PFSK-1 (cell line): ENCODE measurements around the gene BAZ2B.

Experiments used
- FOXP2 ChIP-seq: optimal IDR thresholded peaks from 2 replicates; pipeline ENCODE3; 2011; ENCODE audit warnings: borderline replicate concordance, control low read depth, inconsistent platforms; ENCODE audit not compliant: insufficient read depth; ENCODE audit errors: extremely low read length, extremely low read depth
- POLR2AphosphoS5 ChIP-seq: IDR thresholded peaks from 2 replicates; pipeline ENCODE4 v1.6.1; 2012; ENCODE audit warnings: low read depth, mild to moderate bottlenecking, control low read depth, low read length, moderate library complexity
- SIN3A ChIP-seq: IDR thresholded peaks from 2 replicates; pipeline ENCODE4 v1.6.1; 2012; ENCODE audit warnings: mild to moderate bottlenecking, low read length, moderate library complexity, borderline replicate concordance; ENCODE audit not compliant: insufficient read depth
- TAF1 ChIP-seq: IDR thresholded peaks from 2 replicates; pipeline ENCODE4 v1.6.1; 2012; ENCODE audit warnings: low read length, control low read depth, borderline replicate concordance; ENCODE audit not compliant: insufficient read depth
- TF ChIP-seq, protein P1 (sequence below), 2 experiments: IDR thresholded peaks; 2 replicates each; pipeline versions ENCODE4 v1.6.1 to v1.8.0; 2011 to 2012; ENCODE audit warnings: low read depth in 2 of 2, low read length in 2 of 2, control low read depth in 1 of 2, inconsistent platforms in 1 of 2, mild to moderate bottlenecking in 1 of 2, moderate library complexity in 1 of 2; ENCODE audit not compliant: insufficient read depth in 1 of 2

DNA sequence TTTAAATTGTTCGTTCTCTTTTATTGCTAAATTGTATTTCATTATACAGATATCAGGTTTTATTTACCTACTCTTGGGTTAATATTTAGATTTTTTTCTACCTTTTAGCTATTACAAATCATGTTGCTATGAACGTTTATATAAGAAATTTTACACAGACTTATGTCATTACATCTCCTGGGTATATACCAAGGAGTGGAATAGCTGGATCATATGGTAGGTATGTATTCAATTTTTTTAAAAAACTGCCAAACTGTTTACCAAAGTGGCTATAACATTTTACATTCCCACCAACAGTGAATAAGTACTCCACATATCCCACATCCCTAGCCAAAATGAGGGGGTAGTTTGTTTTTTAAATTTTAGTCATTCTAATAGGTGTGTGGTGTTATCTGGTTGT, 32.3 kb upstream of the BAZ2B start:
- TF ChIP-seq, protein P1, sequence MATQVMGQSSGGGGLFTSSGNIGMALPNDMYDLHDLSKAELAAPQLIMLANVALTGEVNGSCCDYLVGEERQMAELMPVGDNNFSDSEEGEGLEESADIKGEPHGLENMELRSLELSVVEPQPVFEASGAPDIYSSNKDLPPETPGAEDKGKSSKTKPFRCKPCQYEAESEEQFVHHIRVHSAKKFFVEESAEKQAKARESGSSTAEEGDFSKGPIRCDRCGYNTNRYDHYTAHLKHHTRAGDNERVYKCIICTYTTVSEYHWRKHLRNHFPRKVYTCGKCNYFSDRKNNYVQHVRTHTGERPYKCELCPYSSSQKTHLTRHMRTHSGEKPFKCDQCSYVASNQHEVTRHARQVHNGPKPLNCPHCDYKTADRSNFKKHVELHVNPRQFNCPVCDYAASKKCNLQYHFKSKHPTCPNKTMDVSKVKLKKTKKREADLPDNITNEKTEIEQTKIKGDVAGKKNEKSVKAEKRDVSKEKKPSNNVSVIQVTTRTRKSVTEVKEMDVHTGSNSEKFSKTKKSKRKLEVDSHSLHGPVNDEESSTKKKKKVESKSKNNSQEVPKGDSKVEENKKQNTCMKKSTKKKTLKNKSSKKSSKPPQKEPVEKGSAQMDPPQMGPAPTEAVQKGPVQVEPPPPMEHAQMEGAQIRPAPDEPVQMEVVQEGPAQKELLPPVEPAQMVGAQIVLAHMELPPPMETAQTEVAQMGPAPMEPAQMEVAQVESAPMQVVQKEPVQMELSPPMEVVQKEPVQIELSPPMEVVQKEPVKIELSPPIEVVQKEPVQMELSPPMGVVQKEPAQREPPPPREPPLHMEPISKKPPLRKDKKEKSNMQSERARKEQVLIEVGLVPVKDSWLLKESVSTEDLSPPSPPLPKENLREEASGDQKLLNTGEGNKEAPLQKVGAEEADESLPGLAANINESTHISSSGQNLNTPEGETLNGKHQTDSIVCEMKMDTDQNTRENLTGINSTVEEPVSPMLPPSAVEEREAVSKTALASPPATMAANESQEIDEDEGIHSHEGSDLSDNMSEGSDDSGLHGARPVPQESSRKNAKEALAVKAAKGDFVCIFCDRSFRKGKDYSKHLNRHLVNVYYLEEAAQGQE (IDR thresholded peaks at IDR 0.05; ENCODE audit: insufficient read depth in 1 of 2, low read depth in 2 of 2, low read length in 2 of 2): no peak
- TF ChIP-seq TAF1 (no peak), SIN3A (no peak), POLR2AphosphoS5 (no peak), FOXP2 (no peak)
